HG03432 (cell line): ENCODE results near the gene NFKBIZ.
A peak's percentile ranks its signal among the peaks of the same experiment; 100 is the strongest.

ENCODE experiments used
- ATAC-seq: cut with Tn5 transposase; IDR thresholded peaks from one replicate; pipeline ENCODE4 v1.9.1; 2021; ENCODE audit warnings: mild to moderate bottlenecking, moderate library complexity; ENCODE audit not compliant: unreplicated experiment

The NFKBIZ gene

GRCh38 chr3:101848754-101849713 lies at the start of gene NFKBIZ:
Gene NFKBIZ (plus strand): TSS chr3:101849514. CDS start chr3:101849629, 115 bp downstream.
- peak; percentile 84 for ATAC-seq

- ATAC-seq = no peak
Measured at GRCh38 chr3:101801174-101801573, 48.1 kb upstream of the NFKBIZ start.

GRCh38 chr3:101802179-101802578 lies 47.1 kb upstream of the NFKBIZ start:
- ATAC-seq = no peak

- ATAC-seq = peak; percentile 96
Measured at GRCh38 chr3:101803173-101803782, 46.0 kb upstream of the NFKBIZ start.

- ATAC-seq = no peak
Measured at GRCh38 chr3:101803939-101804338, 45.4 kb upstream of the NFKBIZ start.

GRCh38 chr3:101806491-101806890 lies 42.8 kb upstream of the NFKBIZ start:
- no peak for ATAC-seq

GRCh38 chr3:101807888-101808287 lies 41.4 kb upstream of the NFKBIZ start:
- ATAC-seq = peak; percentile 70

- ATAC-seq = peak; percentile 46
Measured at GRCh38 chr3:101809178-101810021, 39.9 kb upstream of the NFKBIZ start.

GRCh38 chr3:101810022-101810418 lies 39.3 kb upstream of the NFKBIZ start:
- no peak for ATAC-seq

GRCh38 chr3:101811875-101812274 lies 37.4 kb upstream of the NFKBIZ start:
- no peak for ATAC-seq

- no peak for ATAC-seq
Measured at GRCh38 chr3:101812895-101813294, 36.4 kb upstream of the NFKBIZ start.

GRCh38 chr3:101813817-101814440 lies 35.4 kb upstream of the NFKBIZ start:
- ATAC-seq = no peak

GRCh38 chr3:101814835-101815234 lies 34.5 kb upstream of the NFKBIZ start:
- no peak for ATAC-seq

GRCh38 chr3:101816215-101817149 lies 32.8 kb upstream of the NFKBIZ start:
- ATAC-seq = no peak

- peak; percentile 49 for ATAC-seq
Measured at GRCh38 chr3:101817992-101818391, 31.3 kb upstream of the NFKBIZ start.

- peak; percentile 72 for ATAC-seq
Measured at GRCh38 chr3:101819649-101820206, 29.6 kb upstream of the NFKBIZ start.

- no peak for ATAC-seq
Measured at GRCh38 chr3:101821503-101821902, 27.8 kb upstream of the NFKBIZ start.

- no peak for ATAC-seq
Measured at GRCh38 chr3:101823525-101823924, 25.8 kb upstream of the NFKBIZ start.

GRCh38 chr3:101824702-101825101 lies 24.6 kb upstream of the NFKBIZ start:
- no peak for ATAC-seq
